ENCODE data around the gene STK32C. TPM values are rescaled to one million over a fixed set of nuclear protein-coding genes. Genes with fewer than 3 reads are reported as not detected.

STK32C gene
- total and polyA plus RNA-seq, 4 donors = 14.5 to 41.6 (median 28.1) TPM

DNA sequence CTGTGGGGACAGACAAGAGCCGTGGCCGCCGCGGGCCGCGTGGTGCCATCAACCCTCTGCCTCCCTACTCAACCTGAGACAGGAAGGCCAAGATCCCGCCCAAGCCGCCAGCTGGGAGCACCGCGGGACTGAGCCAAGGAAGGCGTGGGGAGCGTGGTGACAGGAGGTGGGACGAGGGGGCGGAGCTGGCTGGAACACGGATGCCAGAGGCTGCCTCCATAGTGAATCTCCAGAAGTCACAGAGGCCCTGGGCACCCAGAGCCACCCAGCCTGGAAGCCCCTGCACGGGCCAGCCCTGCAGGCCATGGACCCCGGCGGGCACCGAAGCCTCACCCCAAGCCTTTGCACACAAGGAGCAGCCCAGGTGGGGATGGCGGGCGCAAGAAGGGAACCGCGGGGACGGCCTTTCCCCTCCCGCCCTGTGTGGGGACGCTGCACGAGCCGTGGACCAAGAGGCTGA is 139.1 kb downstream of the STK32C start:
- Histone ChIP-seq H3K4me1 (ENCODE audit: control insufficient read depth, insufficient read depth, low read length) (peaks cover 28% of the 10 kb centered on the region), H3K9me3 (ENCODE audit: control insufficient read depth, insufficient read depth, low read length) (no peaks in the 10 kb centered on the region), H3K36me3 (ENCODE audit: control insufficient read depth, insufficient read depth, low read length) (peaks cover 68% of the 10 kb centered on the region), H3K4me3 (ENCODE audit: low read depth, low read length) (no peak overlapping the region), H3K27ac (ENCODE audit: low read depth, low read length) (no peak overlapping the region), H3K27me3 (ENCODE audit: control insufficient read depth, insufficient read depth, low read length) (no peaks in the 10 kb centered on the region)
- WGBS (ENCODE audit: insufficient coverage) = 79% methylated on average over 20 of the region's 28 CpGs
- DNase-seq (ENCODE audit: low read depth in 4 of 6, low spot score in 6 of 6) = no peak

DNA sequence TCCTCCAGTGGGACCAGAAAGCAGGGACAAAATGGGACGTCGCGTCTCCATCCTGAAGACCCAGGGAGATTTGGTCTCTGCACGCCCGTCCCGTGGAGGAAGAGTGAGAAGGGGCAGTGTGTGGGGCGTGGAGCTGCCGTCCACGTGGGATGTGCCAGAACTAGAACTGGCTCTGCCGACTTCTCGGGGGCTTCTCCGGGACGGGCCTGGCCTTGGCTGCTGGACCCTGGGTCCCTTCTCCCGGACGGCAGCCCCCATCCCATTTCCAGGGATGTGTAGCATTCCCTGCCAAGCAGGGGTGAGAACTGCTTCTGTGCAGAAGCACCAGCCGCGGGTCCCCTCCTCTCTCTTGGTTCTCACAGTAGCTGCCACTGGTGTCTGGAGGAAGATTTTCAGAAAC is 139.8 kb downstream of the STK32C start:
- peaks cover 75% of the 10 kb centered on the region for H3K36me3 ChIP-seq (ENCODE audit: control insufficient read depth, insufficient read depth, low read length)

DNA sequence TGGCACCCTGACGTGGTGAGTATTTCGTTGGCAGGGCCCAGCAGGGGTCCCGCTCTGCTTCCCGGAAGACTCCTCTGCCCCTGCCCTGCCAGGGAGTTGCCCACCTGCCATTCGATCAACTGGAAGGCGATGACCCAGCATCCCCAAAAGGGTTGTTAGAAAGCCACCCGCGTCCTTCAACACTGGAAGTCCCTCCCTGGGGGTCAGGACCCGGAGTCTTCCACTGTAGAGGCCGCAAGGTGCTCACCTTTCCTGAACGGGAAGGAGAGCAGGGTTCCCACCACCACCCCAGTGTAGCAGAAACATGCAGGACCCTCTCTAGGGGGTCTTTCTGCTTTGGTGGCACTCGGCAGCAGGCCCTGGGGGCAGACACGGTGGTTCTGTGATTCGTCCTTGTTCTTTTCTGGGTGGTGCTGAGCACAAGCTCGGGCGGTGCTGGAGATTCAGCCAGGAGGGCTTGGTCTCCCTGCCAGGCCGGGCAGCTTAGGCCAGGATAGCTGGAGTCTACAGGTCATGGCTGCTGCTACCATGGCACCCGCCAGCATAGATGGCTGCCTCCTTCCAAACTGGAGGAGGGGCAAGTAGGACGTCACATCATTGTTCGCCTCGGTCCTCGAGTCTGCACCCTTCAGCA is 140.6 kb downstream of the STK32C start:
- Histone ChIP-seq H3K9me3 (ENCODE audit: control insufficient read depth, insufficient read depth, low read length) (no peaks in the 10 kb centered on the region), H3K36me3 (ENCODE audit: control insufficient read depth, insufficient read depth, low read length) (peaks cover 76% of the 10 kb centered on the region), H3K4me1 (ENCODE audit: control insufficient read depth, insufficient read depth, low read length) (peaks cover 40% of the 10 kb centered on the region), H3K27me3 (ENCODE audit: control insufficient read depth, insufficient read depth, low read length) (no peaks in the 10 kb centered on the region), H3K4me3 (ENCODE audit: low read depth, low read length) (no peak overlapping the region), H3K27ac (ENCODE audit: low read depth, low read length) (no peak overlapping the region)
- WGBS (ENCODE audit: insufficient coverage) = 85% methylated on average over 19 of the region's 22 CpGs
- no peak for DNase-seq (ENCODE audit: low read depth in 4 of 6, low spot score in 6 of 6)

More for the DNA sequence above, 139.8 kb downstream of the STK32C start:
- H3K27ac ChIP-seq (ENCODE audit: low read depth, low read length) = no peak overlapping the region
- no peaks in the 10 kb centered on the region for H3K27me3 ChIP-seq (ENCODE audit: control insufficient read depth, insufficient read depth, low read length)
- peaks cover 35% of the 10 kb centered on the region for H3K4me1 ChIP-seq (ENCODE audit: control insufficient read depth, insufficient read depth, low read length)
- WGBS (ENCODE audit: insufficient coverage) = 84% methylated on average over 11 of the region's 17 CpGs
- H3K9me3 ChIP-seq (ENCODE audit: control insufficient read depth, insufficient read depth, low read length) = no peaks in the 10 kb centered on the region
- H3K4me3 ChIP-seq (ENCODE audit: low read depth, low read length) = no peak overlapping the region
- no peak for DNase-seq (ENCODE audit: low read depth in 4 of 6, low spot score in 6 of 6)

DNA sequence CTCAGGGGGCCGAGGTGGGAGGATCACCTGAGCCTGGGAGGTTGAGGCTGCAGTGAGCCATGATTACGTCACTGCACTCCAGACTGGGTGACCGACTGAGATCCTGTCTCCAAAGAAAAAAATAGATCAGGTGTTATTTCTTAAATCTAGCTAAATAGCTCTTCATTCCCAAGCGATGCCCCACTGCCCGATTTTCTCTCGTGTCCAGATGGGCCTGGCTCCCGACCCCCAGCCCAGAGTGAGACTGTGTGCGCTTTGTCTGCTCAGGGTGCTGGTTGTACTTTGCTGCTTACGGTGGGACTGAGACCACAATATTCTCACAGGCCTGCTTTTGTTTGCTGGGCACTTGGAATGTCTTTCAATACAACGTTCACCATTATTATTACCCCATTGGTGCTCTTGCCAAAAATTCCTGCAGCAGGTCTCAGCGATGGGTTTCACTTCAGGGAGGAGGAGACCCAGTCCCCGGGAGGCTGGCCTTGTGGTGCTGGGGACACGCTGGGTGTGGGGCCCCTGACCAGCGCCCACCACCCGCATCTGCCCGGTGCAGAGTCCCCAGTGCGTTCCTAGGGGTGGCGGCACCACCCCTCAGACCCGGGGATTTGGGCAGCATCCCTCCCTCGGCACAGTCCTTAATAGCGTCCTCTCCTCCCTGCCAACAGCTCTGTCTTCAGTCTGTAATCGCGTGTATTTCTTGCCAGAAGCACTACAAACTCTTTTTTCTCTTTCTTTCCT is 141.4 kb downstream of the STK32C start:
- 57% methylated on average over 21 of the region's 23 CpGs for WGBS (ENCODE audit: insufficient coverage)
- Histone ChIP-seq H3K9me3 (ENCODE audit: control insufficient read depth, insufficient read depth, low read length) (no peaks in the 10 kb centered on the region), H3K4me3 (ENCODE audit: low read depth, low read length) (no peak overlapping the region), H3K4me1 (ENCODE audit: control insufficient read depth, insufficient read depth, low read length) (peaks cover 46% of the 10 kb centered on the region), H3K36me3 (ENCODE audit: control insufficient read depth, insufficient read depth, low read length) (peaks cover 76% of the 10 kb centered on the region), H3K27me3 (ENCODE audit: control insufficient read depth, insufficient read depth, low read length) (no peaks in the 10 kb centered on the region), H3K27ac (ENCODE audit: low read depth, low read length) (no peak overlapping the region)
- DNase-seq (ENCODE audit: low read depth in 4 of 6, low spot score in 6 of 6) = no peak

DNA sequence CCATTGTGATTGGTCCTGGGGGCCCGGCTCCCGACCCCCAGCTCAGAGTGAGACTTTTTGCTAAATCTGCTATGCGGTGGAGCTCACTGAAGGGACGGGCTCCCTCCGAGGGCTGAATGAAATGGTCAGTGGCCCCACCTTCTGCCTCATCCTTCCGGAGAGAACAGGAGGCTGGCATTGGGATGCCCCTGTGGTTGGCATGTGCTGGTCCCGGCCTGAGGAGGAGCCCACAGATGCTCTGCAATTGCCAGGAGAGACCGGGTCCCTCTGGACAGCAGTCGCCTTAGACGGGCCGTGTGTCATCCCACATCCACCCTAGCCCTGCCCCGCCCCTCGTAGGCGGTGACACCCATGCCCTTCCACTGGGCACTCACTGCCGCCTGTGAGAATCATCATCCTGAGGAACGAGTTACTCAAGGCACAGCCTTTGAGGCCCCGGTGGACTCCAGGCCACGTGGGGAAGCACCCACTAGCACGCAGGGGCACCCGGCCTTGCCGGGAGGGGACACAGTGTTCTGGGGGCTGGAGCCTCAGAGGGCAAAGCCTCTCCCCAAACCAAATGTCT is 142.3 kb downstream of the STK32C start:
- Histone ChIP-seq H3K9me3 (ENCODE audit: control insufficient read depth, insufficient read depth, low read length) (no peaks in the 10 kb centered on the region), H3K4me1 (ENCODE audit: control insufficient read depth, insufficient read depth, low read length) (peaks cover 46% of the 10 kb centered on the region), H3K4me3 (ENCODE audit: low read depth, low read length) (no peak overlapping the region), H3K27ac (ENCODE audit: low read depth, low read length) (no peak overlapping the region), H3K36me3 (ENCODE audit: control insufficient read depth, insufficient read depth, low read length) (peaks cover 68% of the 10 kb centered on the region), H3K27me3 (ENCODE audit: control insufficient read depth, insufficient read depth, low read length) (no peaks in the 10 kb centered on the region)
- DNase-seq (ENCODE audit: low read depth in 4 of 6, low spot score in 6 of 6) = no peak
- WGBS (ENCODE audit: insufficient coverage) = 84% methylated on average over 21 of the region's 21 CpGs

DNA sequence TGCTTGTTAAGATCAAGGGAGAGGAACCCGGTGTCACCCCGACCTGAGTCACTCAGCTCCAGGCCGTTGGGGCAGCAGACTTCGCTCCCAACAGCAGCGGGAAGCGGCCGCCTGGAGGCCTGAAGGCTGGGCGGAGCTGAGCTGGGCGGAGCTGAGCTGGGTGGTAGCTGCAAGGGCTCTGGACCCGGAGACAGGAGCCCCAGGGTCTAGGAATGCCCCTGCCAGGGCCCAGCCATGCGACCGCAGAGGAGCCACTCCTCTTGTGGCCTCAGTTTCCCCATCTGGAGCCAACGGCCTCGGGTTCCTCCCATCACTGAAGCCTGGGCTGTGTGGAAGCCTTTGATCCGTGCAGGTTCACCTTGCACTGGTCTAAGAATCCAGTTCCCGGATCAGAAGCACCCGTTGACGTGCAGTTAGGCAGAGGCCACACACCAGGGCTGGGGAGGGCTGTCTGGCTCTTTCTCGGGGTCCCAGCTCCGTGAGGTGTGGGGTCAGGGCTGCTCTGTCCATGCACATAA is 142.9 kb downstream of the STK32C start:
- DNase-seq (ENCODE audit: low read depth in 4 of 6, low spot score in 6 of 6) = no peak
- H3K4me1 ChIP-seq (ENCODE audit: control insufficient read depth, insufficient read depth, low read length) = peaks cover 46% of the 10 kb centered on the region
- H3K4me3 ChIP-seq (ENCODE audit: low read depth, low read length) = no peak overlapping the region
- no peak overlapping the region for H3K27ac ChIP-seq (ENCODE audit: low read depth, low read length)
- H3K36me3 ChIP-seq (ENCODE audit: control insufficient read depth, insufficient read depth, low read length) = peaks cover 62% of the 10 kb centered on the region
- WGBS (ENCODE audit: insufficient coverage) = 56% methylated on average over 19 of the region's 20 CpGs
- H3K27me3 ChIP-seq (ENCODE audit: control insufficient read depth, insufficient read depth, low read length) = no peaks in the 10 kb centered on the region
- no peaks in the 10 kb centered on the region for H3K9me3 ChIP-seq (ENCODE audit: control insufficient read depth, insufficient read depth, low read length)

DNA sequence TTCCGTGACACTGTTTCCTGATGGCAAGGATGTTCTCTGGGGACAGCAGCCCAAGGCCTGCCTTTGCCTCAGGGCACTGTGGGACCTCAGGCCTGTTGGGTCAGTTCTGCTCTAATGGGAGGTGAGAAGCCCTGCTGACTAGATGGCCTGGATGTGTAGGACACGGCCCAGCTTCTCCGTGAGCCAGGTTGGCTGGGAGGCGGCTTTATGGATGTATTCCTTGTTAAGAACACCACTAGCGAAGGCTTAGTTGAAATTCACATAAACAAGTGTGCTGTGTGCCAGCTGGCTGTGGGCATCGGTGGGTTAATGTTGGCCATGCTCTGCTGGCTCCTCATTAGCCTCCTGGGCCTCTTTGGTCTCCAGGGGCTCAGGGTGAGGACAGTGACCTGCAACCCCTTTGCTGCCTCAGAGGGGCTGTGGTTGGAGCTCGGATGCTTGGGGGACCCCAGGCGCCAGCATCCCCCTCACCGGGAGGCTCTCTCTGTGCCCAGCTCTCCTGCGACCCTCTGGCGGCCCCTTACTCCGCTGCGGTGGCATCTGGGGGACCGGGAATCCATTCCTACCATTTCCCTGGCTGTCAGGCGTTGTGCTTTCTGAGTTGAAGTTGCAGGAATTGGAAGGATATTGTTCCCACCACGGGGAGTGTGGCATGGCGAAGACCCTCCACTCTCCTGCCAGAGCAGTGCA is 143.8 kb downstream of the STK32C start:
- H3K36me3 ChIP-seq (ENCODE audit: control insufficient read depth, insufficient read depth, low read length) = peaks cover 57% of the 10 kb centered on the region

DNA sequence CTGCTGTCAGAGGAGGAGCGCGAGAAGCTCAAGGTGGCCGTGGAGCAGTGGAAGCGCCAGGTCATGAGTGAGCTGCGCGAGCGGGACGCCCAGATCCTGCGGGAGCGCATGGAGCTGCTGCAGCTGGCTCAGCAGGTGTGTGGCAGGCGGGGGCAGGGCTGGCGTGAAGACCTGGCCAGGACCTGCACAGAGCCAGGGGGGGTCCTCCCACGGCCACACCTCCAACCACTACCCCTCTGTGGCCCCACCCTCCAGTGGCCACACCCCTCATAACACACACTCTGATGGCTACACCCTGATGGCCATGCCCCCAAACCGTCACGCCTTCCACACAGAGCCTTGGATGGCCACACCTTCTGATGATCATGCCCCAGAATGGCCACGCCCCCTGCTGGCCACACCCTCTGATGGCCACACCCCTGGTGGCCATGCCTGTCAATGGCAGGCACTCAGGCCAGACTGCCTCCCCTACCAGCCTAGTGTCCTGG is 144.4 kb downstream of the STK32C start:
- Histone ChIP-seq H3K36me3 (ENCODE audit: control insufficient read depth, insufficient read depth, low read length) (peaks cover 50% of the 10 kb centered on the region), H3K27me3 (ENCODE audit: control insufficient read depth, insufficient read depth, low read length) (no peaks in the 10 kb centered on the region), H3K27ac (ENCODE audit: low read depth, low read length) (no peak overlapping the region), H3K4me1 (ENCODE audit: control insufficient read depth, insufficient read depth, low read length) (peaks cover 50% of the 10 kb centered on the region), H3K9me3 (ENCODE audit: control insufficient read depth, insufficient read depth, low read length) (no peaks in the 10 kb centered on the region), H3K4me3 (ENCODE audit: low read depth, low read length) (no peak overlapping the region)
- DNase-seq (ENCODE audit: low read depth in 4 of 6, low spot score in 6 of 6) = no peak
- WGBS (ENCODE audit: insufficient coverage) = 62% methylated on average over 16 of the region's 16 CpGs

More for the DNA sequence above, 143.8 kb downstream of the STK32C start:
- H3K4me1 ChIP-seq (ENCODE audit: control insufficient read depth, insufficient read depth, low read length) = peaks cover 50% of the 10 kb centered on the region
- no peak overlapping the region for H3K27ac ChIP-seq (ENCODE audit: low read depth, low read length)
- H3K27me3 ChIP-seq (ENCODE audit: control insufficient read depth, insufficient read depth, low read length) = no peaks in the 10 kb centered on the region
- no peak overlapping the region for H3K4me3 ChIP-seq (ENCODE audit: low read depth, low read length)
- no peak for DNase-seq (ENCODE audit: low read depth in 4 of 6, low spot score in 6 of 6)
- 59% methylated on average over 11 of the region's 17 CpGs for WGBS (ENCODE audit: insufficient coverage)
- no peaks in the 10 kb centered on the region for H3K9me3 ChIP-seq (ENCODE audit: control insufficient read depth, insufficient read depth, low read length)

DNA sequence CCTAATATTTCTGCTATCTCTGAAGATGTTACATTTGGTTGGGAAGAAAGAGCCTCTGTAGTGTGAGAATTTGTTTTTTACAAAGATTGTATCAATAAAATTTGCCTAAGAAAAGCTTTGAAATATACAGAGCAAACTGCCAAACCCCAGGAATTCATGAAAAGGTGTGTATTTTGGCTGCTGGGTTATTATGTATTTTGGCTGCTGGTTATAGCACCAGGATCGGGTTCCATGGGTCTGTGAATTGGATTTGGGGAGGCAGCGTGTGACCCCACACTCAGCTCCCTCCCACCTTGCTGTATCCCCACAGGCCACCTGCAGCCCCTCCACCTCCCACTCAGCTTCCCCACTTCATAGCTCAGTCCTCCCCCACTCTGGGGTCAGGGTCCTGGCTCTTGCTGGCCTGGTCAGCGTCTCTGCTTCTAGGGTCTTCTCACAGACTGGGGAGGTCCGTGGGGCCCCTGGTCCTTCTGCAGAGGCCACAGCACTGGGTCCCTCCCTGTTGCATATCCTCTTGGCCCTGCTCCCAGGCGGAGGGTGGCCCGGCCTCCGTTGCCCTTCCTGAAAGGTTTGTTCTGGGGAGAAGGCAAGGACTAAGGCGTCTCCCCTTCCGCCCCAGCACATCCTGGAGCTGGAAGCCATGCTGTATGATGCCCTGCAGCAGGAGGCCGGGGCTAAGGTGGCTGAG is 145.0 kb downstream of the STK32C start:
- DNase-seq (ENCODE audit: low read depth in 4 of 6, low spot score in 6 of 6) = no peak
- Histone ChIP-seq H3K36me3 (ENCODE audit: control insufficient read depth, insufficient read depth, low read length) (peaks cover 44% of the 10 kb centered on the region), H3K27me3 (ENCODE audit: control insufficient read depth, insufficient read depth, low read length) (no peaks in the 10 kb centered on the region), H3K27ac (ENCODE audit: low read depth, low read length) (peak overlapping the region; percentile 10), H3K9me3 (ENCODE audit: control insufficient read depth, insufficient read depth, low read length) (no peaks in the 10 kb centered on the region), H3K4me1 (ENCODE audit: control insufficient read depth, insufficient read depth, low read length) (peaks cover 50% of the 10 kb centered on the region), H3K4me3 (ENCODE audit: low read depth, low read length) (no peak overlapping the region)
- 66% methylated on average over 8 of the region's 10 CpGs for WGBS (ENCODE audit: insufficient coverage)

Measured in spinal cord (tissue), 10 donors.